ENCODE results near the gene NFIA.

The NFIA gene

GRCh38 chr1:61313906-61314422 is 231.6 kb downstream of the NFIA start (continued):
- TF ChIP-seq ZNF596 (tag by site-specific recombination; IDR thresholded peaks at IDR 0.05) = no peak
- no peak for TF ChIP-seq ZNF23 (tag by site-specific recombination; IDR thresholded peaks at IDR 0.05; ENCODE audit: borderline replicate concordance)
- TF ChIP-seq ZNF571 (tag by site-specific recombination; IDR thresholded peaks at IDR 0.05) = no peak
- no peak for TF ChIP-seq ZIC2 (tag by site-specific recombination; IDR thresholded peaks at IDR 0.05)
- no peak for TF ChIP-seq ZNF248 (tag by site-specific recombination; IDR thresholded peaks at IDR 0.05)

DNA sequence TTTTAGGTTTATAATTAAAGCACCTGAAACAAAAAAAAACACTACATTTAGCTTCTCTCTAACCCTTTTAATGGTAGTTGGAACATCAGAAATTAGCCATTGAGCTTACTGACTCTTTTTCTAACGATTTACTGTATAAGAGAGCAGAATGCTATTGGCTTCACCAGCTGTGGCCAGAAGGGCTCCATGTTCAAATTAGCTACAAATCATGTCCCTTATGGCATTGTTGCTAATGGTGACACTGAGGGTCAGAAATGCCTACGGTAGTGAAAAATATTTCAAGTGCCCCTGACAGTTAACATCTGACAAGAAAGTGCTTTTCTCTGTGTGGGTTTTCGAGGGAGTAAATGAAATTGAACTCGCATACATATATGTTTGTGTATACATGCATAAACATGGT is 232.7 kb downstream of the NFIA start:
- no peak overlapping the region for H3K4me3 ChIP-seq (ENCODE audit: low read depth, low read length)
- CTCF ChIA-PET = no interaction called here
- H3K9me3 ChIP-seq (ENCODE audit: control insufficient read depth, insufficient read depth, low read depth, low read length) = no peaks in the 10 kb centered on the region
- POLR2A ChIA-PET = no interaction called here
- H3K27ac ChIP-seq (ENCODE audit: extremely low read depth, low read depth, low read length) = no peak overlapping the region
- peaks cover 5% of the 10 kb centered on the region; the same call in 1 of the 2 replicates for H3K4me1 ChIP-seq (ENCODE audit: control insufficient read depth, insufficient read depth, low read length)
- peaks cover 0 to 4% of the 10 kb centered on the region in 2 experiments; a peak in 1 of 3 replicates for H3K36me3 ChIP-seq (ENCODE audit: control insufficient read depth in 2 of 2, insufficient read depth in 1 of 2, low read length in 2 of 2)
- TF ChIP-seq ZNF660 (tag by site-specific recombination; IDR thresholded peaks at IDR 0.05) (no peak), ZNF530 (tag by site-specific recombination; IDR thresholded peaks at IDR 0.05; ENCODE audit: low read depth) (no peak), ZNF571 (tag by site-specific recombination; IDR thresholded peaks at IDR 0.05) (no peak), ZNF544 (tag by site-specific recombination; IDR thresholded peaks at IDR 0.05) (no peak), MYNN (tag by site-specific recombination; IDR thresholded peaks at IDR 0.05; ENCODE audit: borderline replicate concordance) (no peak), KLF17 (tag by site-specific recombination; IDR thresholded peaks at IDR 0.05) (no peak), ZNF354C (tag by site-specific recombination; IDR thresholded peaks at IDR 0.05; ENCODE audit: borderline replicate concordance, low read depth) (no peak), WT1 (tag by site-specific recombination; IDR thresholded peaks at IDR 0.05) (no peak), IKZF3 (tag by site-specific recombination; IDR thresholded peaks at IDR 0.05) (no peak), ZBTB7A (tag by site-specific recombination; IDR thresholded peaks at IDR 0.05; ENCODE audit: low read depth) (no peak), ZNF394 (tag by site-specific recombination; IDR thresholded peaks at IDR 0.05; ENCODE audit: borderline replicate concordance) (no peak), ZNF391 (tag by site-specific recombination; IDR thresholded peaks at IDR 0.05; ENCODE audit: borderline replicate concordance, low read depth) (no peak), ZNF837 (tag by site-specific recombination; IDR thresholded peaks at IDR 0.05) (no peak), SCRT2 (tag by site-specific recombination; IDR thresholded peaks at IDR 0.05) (no peak), GLIS2 (tag by site-specific recombination; IDR thresholded peaks at IDR 0.05) (no peak)
- TF ChIP-seq, protein P1, sequence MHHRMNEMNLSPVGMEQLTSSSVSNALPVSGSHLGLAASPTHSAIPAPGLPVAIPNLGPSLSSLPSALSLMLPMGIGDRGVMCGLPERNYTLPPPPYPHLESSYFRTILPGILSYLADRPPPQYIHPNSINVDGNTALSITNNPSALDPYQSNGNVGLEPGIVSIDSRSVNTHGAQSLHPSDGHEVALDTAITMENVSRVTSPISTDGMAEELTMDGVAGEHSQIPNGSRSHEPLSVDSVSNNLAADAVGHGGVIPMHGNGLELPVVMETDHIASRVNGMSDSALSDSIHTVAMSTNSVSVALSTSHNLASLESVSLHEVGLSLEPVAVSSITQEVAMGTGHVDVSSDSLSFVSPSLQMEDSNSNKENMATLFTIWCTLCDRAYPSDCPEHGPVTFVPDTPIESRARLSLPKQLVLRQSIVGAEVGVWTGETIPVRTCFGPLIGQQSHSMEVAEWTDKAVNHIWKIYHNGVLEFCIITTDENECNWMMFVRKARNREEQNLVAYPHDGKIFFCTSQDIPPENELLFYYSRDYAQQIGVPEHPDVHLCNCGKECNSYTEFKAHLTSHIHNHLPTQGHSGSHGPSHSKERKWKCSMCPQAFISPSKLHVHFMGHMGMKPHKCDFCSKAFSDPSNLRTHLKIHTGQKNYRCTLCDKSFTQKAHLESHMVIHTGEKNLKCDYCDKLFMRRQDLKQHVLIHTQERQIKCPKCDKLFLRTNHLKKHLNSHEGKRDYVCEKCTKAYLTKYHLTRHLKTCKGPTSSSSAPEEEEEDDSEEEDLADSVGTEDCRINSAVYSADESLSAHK (tag by site-specific recombination; IDR thresholded peaks at IDR 0.05) = no peak

GRCh38 chr1:61316493-61316892 is 234.1 kb downstream of the NFIA start:
- H3K4me1 ChIP-seq (ENCODE audit: control insufficient read depth, insufficient read depth, low read length) = peaks cover 5% of the 10 kb centered on the region; the same call in 1 of the 2 replicates
- no peak overlapping the region for H3K4me3 ChIP-seq (ENCODE audit: low read depth, low read length)
- ChIA-PET POLR2A (no interaction called here), CTCF (interaction anchor here (1.4 kb wide), 1 partner anchor 267 kb away, joined by 3 read pairs; no protein-coding TSS in a partner anchor)
- H3K9me3 ChIP-seq (ENCODE audit: control insufficient read depth, insufficient read depth, low read depth, low read length) = no peaks in the 10 kb centered on the region
- H3K36me3 ChIP-seq (ENCODE audit: control insufficient read depth in 2 of 2, insufficient read depth in 1 of 2, low read length in 2 of 2) = peaks cover 0 to 4% of the 10 kb centered on the region in 2 experiments; a peak in 1 of 3 replicates
- no peak overlapping the region for H3K27ac ChIP-seq (ENCODE audit: extremely low read depth, low read depth, low read length)
- TF ChIP-seq ZNF16 (tag by site-specific recombination; IDR thresholded peaks at IDR 0.05; ENCODE audit: low read depth) (no peak), ZNF184 (tag by site-specific recombination; IDR thresholded peaks at IDR 0.05) (no peak), ZNF514 (tag by site-specific recombination; IDR thresholded peaks at IDR 0.05) (no peak), ZNF214 (tag by site-specific recombination; IDR thresholded peaks at IDR 0.05; ENCODE audit: borderline replicate concordance) (no peak), ZBTB7A (tag by site-specific recombination; IDR thresholded peaks at IDR 0.05; ENCODE audit: low read depth) (no peak), ZNF621 (tag by site-specific recombination; IDR thresholded peaks at IDR 0.05) (no peak), FEZF1 (tag by site-specific recombination; IDR thresholded peaks at IDR 0.05) (no peak), ZNF416 (tag by site-specific recombination; IDR thresholded peaks at IDR 0.05) (no peak), ZNF202 (tag by site-specific recombination; IDR thresholded peaks at IDR 0.05; ENCODE audit: borderline replicate concordance) (no peak), ZFHX2 (tag by site-specific recombination; conservative IDR thresholded peaks at IDR 0.05) (no peak), ZNF600 (tag by site-specific recombination; IDR thresholded peaks at IDR 0.05) (no peak), ZNF654 (tag by site-specific recombination; IDR thresholded peaks at IDR 0.05; ENCODE audit: low read depth) (no peak), ZNF692 (tag by site-specific recombination; IDR thresholded peaks at IDR 0.05) (no peak)

Data from HEK293 (cell line).